Motor neuron (in vitro differentiated cells): ENCODE results near the gene TNS1. TPM values are rescaled to one million over a fixed set of nuclear protein-coding genes. Genes with fewer than 3 reads are reported as not detected.
A peak's percentile ranks its signal among the peaks of the same experiment; 100 is the strongest.

Source experiments
- ATAC-seq, 8 experiments: fragments of 200-7000 bp; cut with Tn5 transposase; replicated peaks in 6 of 8; 2 replicates each; pipeline ENCODE4 v1.8.0; 2021; ENCODE audit warnings: mild to moderate bottlenecking in 8 of 8, moderate library complexity in 8 of 8
- H3K27ac ChIP-seq, 2 donors: fragments of 250-450 bp; sonication (Bioruptor Pico); 2 replicates each; pipeline ENCODE4 v1.9.0; 2021; ENCODE audit warnings: antibody characterized with exemption in 2 of 2, mild to moderate bottlenecking in 2 of 2, moderate library complexity in 1 of 2
- H3K4me1 ChIP-seq, 2 donors: fragments of 250-450 bp; sonication (Bioruptor Pico); replicated peaks in 1 of 2; 2 replicates each; pipeline ENCODE4 v1.6.1; 2021; ENCODE audit warnings: antibody characterized with exemption in 2 of 2, mild to moderate bottlenecking in 2 of 2, moderate library complexity in 1 of 2
- H3K4me3 ChIP-seq, 5 donors: fragments of 250-450 bp; sonication (Bioruptor Pico); 2 replicates each; pipeline ENCODE4 v1.9.0; 2021; ENCODE audit warnings: antibody characterized with exemption in 5 of 5, mild to moderate bottlenecking in 5 of 5, moderate library complexity in 4 of 5
- WGBS, 10 experiments: fragments of 450-650 bp; shearing (Covaris generic); methylation state at CpG; one replicate each; pipeline ENCODE4 v1.0.0; 2022; 5-methylcytosine and 5-hydroxymethylcytosine counted together
- in situ Hi-C, 9 experiments: fragments of 400-800 bp; cut with MboI; loops; one replicate each; pipeline ENCODE4 v1.15.0; 2021; ENCODE audit warnings: low sequenced_read_pairs in 9 of 9, low pct_unique_long_range_greater_than_20kb in 2 of 9; ENCODE audit not compliant: unreplicated experiment in 9 of 9
- total RNA-seq, 8 experiments: library from RNA; unstranded; fragments of 300-600 nt; gene quantifications; 2 replicates each; pipeline versions ENCODE4 v1.2.3 to v1.2.4, GENCODE V29; 2022

Gene TNS1
- total RNA-seq, 8 experiments from 2014 or later, result 2.3 to 41.7 (median 11.4) TPM

- peaks cover 9 to 12% of the 10 kb centered on the region in 2 donors for H3K4me1 ChIP-seq
- in situ Hi-C loops, result no loop called here
- no peak overlapping the region for H3K27ac ChIP-seq
- WGBS, 10 experiments, result 80 to 100% (median 93%) methylated on average over 1 to 6 of the region's 9 CpGs; no CpG with 5 or more reads in 5 of the 10 experiments
- H3K4me3 ChIP-seq, result no peak overlapping the region
- ATAC-seq, result no peak
These were observed 48.7 kb downstream of the TNS1 start for GRCh38 chr2:217954051-217954450.

- H3K4me1 ChIP-seq, result peaks cover 9 to 12% of the 10 kb centered on the region in 2 donors
- ATAC-seq, result no peak
- H3K27ac ChIP-seq, result no peak overlapping the region
- no peak overlapping the region for H3K4me3 ChIP-seq
- in situ Hi-C loops, result no loop called here
- WGBS, 10 experiments, result 65 to 100% (median 81%) methylated on average over 1 to 3 of the region's 6 CpGs; no CpG with 5 or more reads in 4 of the 10 experiments
These were observed 49.3 kb downstream of the TNS1 start for GRCh38 chr2:217953531-217953932.

GRCh38 chr2:217953011-217953481 lies 49.7 kb downstream of the TNS1 start:
- ATAC-seq, result no peak
- H3K4me3 ChIP-seq, result no peak overlapping the region
- in situ Hi-C loops, result no loop called here
- peaks cover 9 to 12% of the 10 kb centered on the region in 2 donors for H3K4me1 ChIP-seq
- H3K27ac ChIP-seq, result no peak overlapping the region
- 0 to 100% (median 83%) methylated on average over 1 to 2 of the region's 7 CpGs; no CpG with 5 or more reads in 4 of the 10 experiments for WGBS, 10 experiments

GRCh38 chr2:217952409-217952808 lies 50.4 kb downstream of the TNS1 start:
- H3K4me3 ChIP-seq, result no peak overlapping the region
- H3K27ac ChIP-seq, result no peak overlapping the region
- no peak for ATAC-seq
- in situ Hi-C loops, result no loop called here
- 83 to 100% (median 95%) methylated on average over 1 to 7 of the region's 7 CpGs; no CpG with 5 or more reads in 3 of the 10 experiments for WGBS, 10 experiments
- H3K4me1 ChIP-seq, result peaks cover 6 to 9% of the 10 kb centered on the region in 2 donors

GRCh38 chr2:217951521-217952247 lies 51.1 kb downstream of the TNS1 start:
- in situ Hi-C loops, result no loop called here
- H3K4me3 ChIP-seq, result no peak overlapping the region
- H3K4me1 ChIP-seq, result peaks cover 0 to 9% of the 10 kb centered on the region in 2 donors
- WGBS, 10 experiments, result 65 to 84% (median 80%) methylated on average over 1 to 9 of the region's 11 CpGs; no CpG with 5 or more reads in 4 of the 10 experiments
- ATAC-seq, result peak in 3 of 8 experiments; percentile 40 to 75 (median 69)
- no peak overlapping the region for H3K27ac ChIP-seq

GRCh38 chr2:217951091-217951490 lies 51.7 kb downstream of the TNS1 start:
- no peak for ATAC-seq

GRCh38 chr2:217950401-217950871 lies 52.4 kb downstream of the TNS1 start:
- in situ Hi-C loops, result no loop called here

More at GRCh38 chr2:217951091-217951490, 51.7 kb downstream of the TNS1 start:
- Histone ChIP-seq H3K27ac (no peak overlapping the region), H3K4me3 (no peak overlapping the region), H3K4me1 (peaks cover 0 to 9% of the 10 kb centered on the region in 2 donors)
- 40 to 100% (median 74%) methylated on average over 1 to 3 of the region's 4 CpGs; no CpG with 5 or more reads in 3 of the 10 experiments for WGBS, 10 experiments
- in situ Hi-C loops, result no loop called here

GRCh38 chr2:217949447-217949846 lies 53.3 kb downstream of the TNS1 start:
- no peak overlapping the region for H3K4me3 ChIP-seq
- peaks cover 1 to 9% of the 10 kb centered on the region in 2 donors for H3K4me1 ChIP-seq
- in situ Hi-C loops, result no loop called here
- ATAC-seq, result peak in 1 of 8 experiments; percentile 84
- no peak overlapping the region for H3K27ac ChIP-seq

More at GRCh38 chr2:217950401-217950871, 52.4 kb downstream of the TNS1 start:
- Histone ChIP-seq H3K27ac (no peak overlapping the region), H3K4me1 (peaks cover 0 to 9% of the 10 kb centered on the region in 2 donors), H3K4me3 (no peak overlapping the region)
- no peak for ATAC-seq
- 58 to 100% (median 74%) methylated on average over 1 to 6 of the region's 10 CpGs; no CpG with 5 or more reads in 4 of the 10 experiments for WGBS, 10 experiments

GRCh38 chr2:217948897-217949296 lies 53.9 kb downstream of the TNS1 start:
- Histone ChIP-seq H3K27ac (no peak overlapping the region), H3K4me3 (no peak overlapping the region), H3K4me1 (peaks cover 7 to 14% of the 10 kb centered on the region in 2 donors)
- in situ Hi-C loops, result no loop called here
- 10 to 100% (median 76%) methylated on average over 1 to 3 of the region's 6 CpGs; no CpG with 5 or more reads in 5 of the 10 experiments for WGBS, 10 experiments
- ATAC-seq, result no peak

GRCh38 chr2:217948351-217948791 lies 54.4 kb downstream of the TNS1 start:
- no peak for ATAC-seq
- 33 to 100% (median 85%) methylated on average over 1 to 2 of the region's 4 CpGs; no CpG with 5 or more reads in 4 of the 10 experiments for WGBS, 10 experiments
- Histone ChIP-seq H3K27ac (no peak overlapping the region), H3K4me3 (no peak overlapping the region), H3K4me1 (peaks cover 12 to 20% of the 10 kb centered on the region in 2 donors)
- in situ Hi-C loops, result no loop called here

GRCh38 chr2:217947383-217948350 lies 55.1 kb downstream of the TNS1 start:
- no peak overlapping the region for H3K4me3 ChIP-seq
- 58 to 100% (median 77%) methylated on average over 1 to 11 of the region's 19 CpGs; no CpG with 5 or more reads in 2 of the 10 experiments for WGBS, 10 experiments
- H3K4me1 ChIP-seq, result peaks cover 19 to 27% of the 10 kb centered on the region in 2 donors
- H3K27ac ChIP-seq, result no peak overlapping the region
- ATAC-seq, result no peak
- in situ Hi-C loops, result no loop called here

- 83 to 100% (median 100%) methylated on average over 1 to 5 of the region's 6 CpGs; no CpG with 5 or more reads in 2 of the 10 experiments for WGBS, 10 experiments
- no peak for ATAC-seq
- in situ Hi-C loops, result no loop called here
- Histone ChIP-seq H3K4me3 (no peak overlapping the region), H3K27ac (no peak overlapping the region), H3K4me1 (peaks cover 25 to 31% of the 10 kb centered on the region in 2 donors)
These were observed 56.7 kb downstream of the TNS1 start for GRCh38 chr2:217946051-217946450.
